Nephron progenitor cell (in vitro differentiated cells): Measurements from ENCODE around the gene CLIC1.

Source experiments
- DNase-seq: peaks from one replicate; pipeline ENCODE4 v3.0.0; 2021
- H3K27ac Mint-ChIP-seq: 2 replicates; pipeline ENCODE4 v1.8.0; 2021; ENCODE audit warnings: mild to moderate bottlenecking, moderate library complexity, mixed read lengths
- H3K27me3 Mint-ChIP-seq: 2 replicates; pipeline ENCODE4 v1.8.0; 2021; ENCODE audit warnings: mild to moderate bottlenecking, low read depth, mixed read lengths; ENCODE audit not compliant: poor library complexity
- H3K36me3 Mint-ChIP-seq: 2 replicates; pipeline ENCODE4 v1.8.0; 2021; ENCODE audit warnings: low read depth, mixed read lengths
- H3K4me1 Mint-ChIP-seq: 2 replicates; pipeline ENCODE4 v1.8.0; 2021; ENCODE audit warnings: mixed read lengths
- H3K4me3 Mint-ChIP-seq: 2 replicates; pipeline ENCODE4 v1.8.0; 2021; ENCODE audit warnings: mild to moderate bottlenecking, moderate library complexity, mixed read lengths
- H3K9me3 Mint-ChIP-seq: 2 replicates; pipeline ENCODE4 v1.8.0; 2021; ENCODE audit warnings: mild to moderate bottlenecking, moderate library complexity, mixed read lengths
- TF ChIP-seq, protein P1 (sequence below): fragments of 200-600 bp; sonication (generic); IDR thresholded peaks from 2 replicates; pipeline ENCODE4 v1.5.0; 2021; ENCODE audit warnings: antibody characterized with exemption

The CLIC1 gene

DNA sequence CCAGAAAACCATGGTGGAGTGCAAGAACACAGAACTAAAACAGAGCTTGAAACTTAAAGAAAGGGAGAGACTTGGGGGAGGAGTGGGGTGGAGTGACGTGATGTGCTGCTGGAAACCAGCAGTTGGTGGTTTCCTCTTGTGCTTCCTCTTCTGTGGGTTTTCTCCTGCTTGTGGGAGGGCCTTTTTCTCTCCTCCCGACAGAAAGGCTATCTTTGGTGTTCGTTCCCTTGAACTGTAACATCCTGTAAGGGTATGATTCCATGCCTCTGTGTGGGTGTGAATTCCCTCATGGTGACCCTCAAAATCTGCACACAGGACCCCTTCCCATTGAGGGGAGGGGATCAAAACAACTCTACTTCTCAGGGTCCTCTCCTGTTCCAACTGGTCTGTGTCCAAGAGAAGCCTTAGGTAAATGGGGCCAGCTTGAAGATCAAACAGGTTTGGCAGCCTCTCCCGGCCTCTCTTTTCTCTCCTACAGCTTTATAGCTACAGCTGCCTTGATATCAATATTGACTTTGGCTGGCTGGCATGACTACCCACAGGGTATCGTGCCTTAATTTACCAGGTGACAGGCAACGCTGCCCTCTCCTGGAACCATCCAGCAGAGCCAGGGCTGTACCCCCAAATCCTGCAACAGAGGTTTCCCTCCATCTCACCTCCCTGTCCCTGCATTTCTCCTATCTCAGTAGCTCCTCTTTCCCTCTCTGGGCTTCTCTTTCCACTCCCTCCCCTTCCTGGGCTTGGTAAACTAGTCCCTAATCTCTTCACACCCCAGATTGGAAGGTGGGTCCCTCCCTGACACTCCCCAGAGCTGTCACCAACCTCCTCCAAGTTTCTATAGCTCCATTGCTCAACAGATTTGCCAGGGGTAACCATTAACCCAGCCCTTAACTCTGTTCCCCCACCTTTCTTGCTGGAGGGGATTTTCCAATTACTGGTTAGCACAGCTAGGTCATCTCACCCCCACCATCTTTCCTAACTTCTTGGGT, 2.0 kb upstream of the CLIC1 start:
- Mint-ChIP-seq H3K27me3 (peaks cover 3% of the 10 kb centered on the region), H3K4me3 (peak overlapping the region; percentile 98), H3K27ac (peak overlapping the region; percentile 99), H3K4me1 (peaks cover 89% of the 10 kb centered on the region), H3K36me3 (peaks cover 29% of the 10 kb centered on the region), H3K9me3 (no peaks in the 10 kb centered on the region)
- DNase-seq: no peak
- TF ChIP-seq, protein P1, sequence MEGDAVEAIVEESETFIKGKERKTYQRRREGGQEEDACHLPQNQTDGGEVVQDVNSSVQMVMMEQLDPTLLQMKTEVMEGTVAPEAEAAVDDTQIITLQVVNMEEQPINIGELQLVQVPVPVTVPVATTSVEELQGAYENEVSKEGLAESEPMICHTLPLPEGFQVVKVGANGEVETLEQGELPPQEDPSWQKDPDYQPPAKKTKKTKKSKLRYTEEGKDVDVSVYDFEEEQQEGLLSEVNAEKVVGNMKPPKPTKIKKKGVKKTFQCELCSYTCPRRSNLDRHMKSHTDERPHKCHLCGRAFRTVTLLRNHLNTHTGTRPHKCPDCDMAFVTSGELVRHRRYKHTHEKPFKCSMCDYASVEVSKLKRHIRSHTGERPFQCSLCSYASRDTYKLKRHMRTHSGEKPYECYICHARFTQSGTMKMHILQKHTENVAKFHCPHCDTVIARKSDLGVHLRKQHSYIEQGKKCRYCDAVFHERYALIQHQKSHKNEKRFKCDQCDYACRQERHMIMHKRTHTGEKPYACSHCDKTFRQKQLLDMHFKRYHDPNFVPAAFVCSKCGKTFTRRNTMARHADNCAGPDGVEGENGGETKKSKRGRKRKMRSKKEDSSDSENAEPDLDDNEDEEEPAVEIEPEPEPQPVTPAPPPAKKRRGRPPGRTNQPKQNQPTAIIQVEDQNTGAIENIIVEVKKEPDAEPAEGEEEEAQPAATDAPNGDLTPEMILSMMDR: no peak

DNA sequence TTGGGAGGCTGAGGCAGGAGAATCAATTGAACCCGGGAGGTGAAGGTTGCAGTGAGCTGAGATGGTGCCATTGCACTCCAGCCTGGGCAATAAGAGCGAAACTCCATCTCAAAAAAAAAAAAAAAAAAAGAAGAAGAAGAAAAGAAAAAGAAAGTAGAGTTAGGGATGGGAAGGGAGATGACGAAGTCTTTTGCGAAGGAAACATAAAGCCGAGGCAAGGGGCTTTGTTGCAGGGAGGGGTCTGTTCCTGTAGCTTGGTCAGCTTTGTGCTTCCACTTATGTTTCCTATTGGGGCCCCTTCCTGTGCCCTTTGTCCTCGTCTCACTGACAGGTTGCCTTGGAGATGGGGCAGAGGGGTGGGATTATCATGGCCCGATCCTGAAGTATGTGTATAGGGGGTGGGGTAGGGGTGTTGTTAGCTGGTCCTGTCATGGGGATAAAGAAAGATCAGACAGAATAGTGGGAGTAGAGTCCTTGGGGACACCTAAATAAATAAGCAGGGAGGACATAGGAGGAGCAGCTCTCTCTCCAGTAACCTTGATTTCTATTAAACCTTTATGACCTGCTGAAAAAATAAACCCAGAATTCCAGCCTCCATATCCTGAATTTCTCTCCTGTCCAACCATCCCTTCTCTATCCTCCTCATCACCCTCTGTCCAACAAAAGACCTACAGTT, 1.1 kb upstream of the CLIC1 start:
- H3K9me3 Mint-ChIP-seq: no peaks in the 10 kb centered on the region
- peak; percentile 54 for DNase-seq
- H3K27me3 Mint-ChIP-seq: peaks cover 3% of the 10 kb centered on the region
- peak overlapping the region; percentile 98 for H3K4me3 Mint-ChIP-seq
- TF ChIP-seq, protein P1: no peak
- H3K4me1 Mint-ChIP-seq: peaks cover 85% of the 10 kb centered on the region
- peak overlapping the region; percentile 99 for H3K27ac Mint-ChIP-seq
- H3K36me3 Mint-ChIP-seq: peaks cover 25% of the 10 kb centered on the region

DNA sequence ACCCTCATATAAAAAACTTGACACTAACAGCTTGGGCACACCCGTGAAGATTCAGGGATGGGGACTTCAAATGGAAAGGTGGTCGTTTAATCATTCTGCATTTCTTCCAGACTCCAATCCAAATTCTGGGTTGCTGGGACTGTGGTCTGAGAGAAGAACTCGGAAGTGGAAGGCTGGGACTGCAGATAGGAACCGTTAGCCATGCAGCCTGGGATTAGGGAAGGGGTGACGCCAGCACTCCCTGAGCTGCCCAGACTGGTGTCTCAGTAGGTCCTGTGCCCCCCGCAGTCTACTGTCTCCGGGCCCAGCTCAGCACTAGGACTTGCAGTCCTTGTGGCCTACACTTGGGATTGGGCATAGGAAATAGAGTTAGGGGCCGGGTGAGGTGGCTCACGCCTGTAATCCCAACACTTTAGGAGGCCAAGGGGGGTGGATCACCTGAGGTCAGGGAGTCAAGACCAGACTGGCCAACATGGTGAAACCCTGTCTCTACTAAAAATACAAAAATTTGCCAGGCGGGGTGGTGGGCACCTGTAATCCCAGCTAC, 511 bp upstream of the CLIC1 start:
- H3K4me3 Mint-ChIP-seq: peak overlapping the region; percentile 98
- DNase-seq: no peak
- H3K4me1 Mint-ChIP-seq: peaks cover 84% of the 10 kb centered on the region
- no peaks in the 10 kb centered on the region for H3K9me3 Mint-ChIP-seq
- peak overlapping the region; percentile 99 for H3K27ac Mint-ChIP-seq
- H3K36me3 Mint-ChIP-seq: peaks cover 28% of the 10 kb centered on the region
- TF ChIP-seq, protein P1: no peak
- H3K27me3 Mint-ChIP-seq: peaks cover 3% of the 10 kb centered on the region

DNA sequence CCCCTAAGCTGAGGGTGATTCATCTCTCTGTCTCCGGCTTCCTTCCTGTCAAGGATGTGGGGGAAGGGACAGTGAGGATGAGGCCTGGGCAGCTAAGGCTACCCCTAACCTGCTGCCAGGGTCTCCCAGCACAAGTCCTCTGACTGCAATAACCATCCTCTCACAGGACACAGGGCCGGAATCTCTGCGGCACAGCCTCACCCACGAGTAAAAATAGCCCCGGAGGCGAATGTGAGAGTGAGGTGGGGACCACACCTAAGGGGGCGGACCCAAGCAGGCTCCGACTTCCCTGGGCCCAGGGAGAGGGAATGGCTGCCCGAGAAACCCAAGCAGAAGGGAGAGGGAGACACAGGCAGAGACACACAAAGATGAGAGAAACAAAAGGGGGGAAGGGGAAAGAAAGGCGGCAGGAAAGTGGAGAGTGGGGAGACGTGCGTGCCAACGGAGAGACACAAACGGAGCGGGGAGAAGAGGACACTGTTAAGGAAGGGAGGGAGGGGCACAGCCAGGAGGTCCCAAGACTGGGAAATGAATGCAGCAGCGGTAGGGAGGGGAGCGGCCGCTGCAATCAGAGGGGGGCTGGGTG, 1.4 kb downstream of the CLIC1 start:
- H3K27me3 Mint-ChIP-seq: peaks cover 2% of the 10 kb centered on the region
- peaks cover 82% of the 10 kb centered on the region for H3K4me1 Mint-ChIP-seq
- H3K4me3 Mint-ChIP-seq: peak overlapping the region; percentile 98
- H3K36me3 Mint-ChIP-seq: peaks cover 29% of the 10 kb centered on the region
- peak; percentile 44 for DNase-seq
- no peaks in the 10 kb centered on the region for H3K9me3 Mint-ChIP-seq
- TF ChIP-seq, protein P1: no peak
- H3K27ac Mint-ChIP-seq: peak overlapping the region; percentile 99

DNA sequence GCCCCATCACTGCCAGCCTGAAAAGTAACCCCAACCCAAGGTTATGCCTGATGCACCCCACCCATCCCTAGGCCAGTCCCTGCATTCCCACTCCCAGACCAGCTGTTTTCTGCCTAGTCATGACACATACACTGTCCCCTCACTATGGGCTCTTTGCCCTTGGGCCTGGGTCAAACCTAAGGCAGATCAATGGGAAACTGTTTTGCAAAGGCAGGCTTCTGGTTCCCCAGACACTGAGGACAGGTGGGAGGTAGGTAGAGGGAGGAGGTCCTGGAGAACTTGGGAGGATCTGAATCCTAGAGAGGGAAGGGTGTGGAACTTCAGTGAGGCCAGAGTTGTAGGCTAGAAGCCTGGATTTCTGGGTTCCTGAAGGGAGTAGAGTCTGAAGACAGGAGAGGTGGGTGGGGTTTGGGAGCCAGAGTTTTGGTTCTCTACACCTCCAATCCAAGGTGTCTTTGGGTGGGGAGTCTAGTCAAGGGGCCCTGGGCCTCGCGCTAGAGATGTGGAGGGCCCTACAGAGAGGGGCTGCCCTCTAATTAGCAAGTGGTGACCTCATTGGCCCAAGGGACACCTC, 2.0 kb downstream of the CLIC1 start:
- no peak for DNase-seq
- Mint-ChIP-seq H3K9me3 (no peaks in the 10 kb centered on the region), H3K27ac (peak overlapping the region; percentile 94), H3K36me3 (peaks cover 29% of the 10 kb centered on the region), H3K27me3 (no peaks in the 10 kb centered on the region), H3K4me3 (peak overlapping the region; percentile 98), H3K4me1 (peaks cover 78% of the 10 kb centered on the region)
- TF ChIP-seq, protein P1: no peak
